Tibial nerve (tissue), 4 donors: ENCODE measurements around the gene AKR1C2. TPM values are rescaled to one million over a fixed set of nuclear protein-coding genes. Genes with fewer than 3 reads are reported as not detected.

Source experiments
- DNase-seq, 2 donors: peaks; one replicate each; pipeline ENCODE4 v3.0.0-alpha.2; 2019; ENCODE audit warnings: low spot score in 2 of 2
- H3K27ac ChIP-seq, 4 donors: fragments of 200-600 bp; sonication (generic) in 3 of 4; one replicate each; pipeline ENCODE4 v1.5.1; 2017 to 2019; ENCODE audit warnings: mild to moderate bottlenecking in 1 of 4
- H3K27me3 ChIP-seq, 2 donors: fragments of 200-600 bp; sonication (generic) in 1 of 2; one replicate each; pipeline versions ENCODE4 v1.5.1 to v1.6.0; 2017 to 2019
- H3K36me3 ChIP-seq, 3 donors: fragments of 200-600 bp; sonication (generic); one replicate each; pipeline ENCODE4 v1.5.1; 2018 to 2019
- H3K4me1 ChIP-seq, 4 donors: fragments of 200-600 bp; sonication (generic) in 3 of 4; one replicate each; pipeline ENCODE4 v1.5.1; 2017 to 2019
- H3K4me3 ChIP-seq, 4 donors: fragments of 200-600 bp; sonication (generic) in 3 of 4; one replicate each; pipeline ENCODE4 v1.5.1; 2017 to 2019; ENCODE audit warnings: mild to moderate bottlenecking in 1 of 4, moderate library complexity in 1 of 4
- H3K9me3 ChIP-seq, 4 donors: fragments of 200-600 bp; sonication (generic) in 3 of 4; one replicate each; pipeline ENCODE4 v1.5.1; 2017 to 2019
- EP300 ChIP-seq, 2 donors: sonication (generic); formaldehyde crosslinking; IDR thresholded peaks; one replicate each; pipeline ENCODE4 v1.6.1; 2017; ENCODE audit warnings: antibody characterized with exemption in 2 of 2, mild to moderate bottlenecking in 1 of 2
- POLR2A ChIP-seq, 2 donors: fragments of 450-650 bp; IDR thresholded peaks; one replicate each; pipeline ENCODE4 v1.6.1; 2017; ENCODE audit warnings: antibody characterized with exemption in 2 of 2, mild to moderate bottlenecking in 2 of 2, moderate library complexity in 2 of 2
- WGBS, 2 donors: methylation state at CpG; one replicate each; pipeline ENCODE4 v1.1.5; 2018; 5-methylcytosine and 5-hydroxymethylcytosine counted together
- small RNA-seq: library from RNA; depleted of rRNA; stranded (forward); fragments of <200 nt; gene quantifications from one replicate; pipeline ENCODE3, GENCODE V24; 2016
- total RNA-seq, 4 donors: library from RNA; depleted of rRNA; stranded (reverse); fragments of >200 nt; gene quantifications; one replicate each; pipeline ENCODE4 v1.1.0, GENCODE V29; 2016
- TF ChIP-seq, protein P1 (sequence below), 5 experiments: fragments of 200-600 bp in 3 of 5; fragments of 450-650 bp in 2 of 5; sonication (generic) in 3 of 5; IDR thresholded peaks; one replicate each; pipeline ENCODE4 v1.5.1; 2016 to 2019; ENCODE audit warnings: antibody characterized with exemption in 5 of 5, mild to moderate bottlenecking in 3 of 5, moderate library complexity in 2 of 5

Gene AKR1C2
- total RNA-seq, 4 donors from 2014 or later = 24.7 to 52.2 (median 39.6) TPM

DNA sequence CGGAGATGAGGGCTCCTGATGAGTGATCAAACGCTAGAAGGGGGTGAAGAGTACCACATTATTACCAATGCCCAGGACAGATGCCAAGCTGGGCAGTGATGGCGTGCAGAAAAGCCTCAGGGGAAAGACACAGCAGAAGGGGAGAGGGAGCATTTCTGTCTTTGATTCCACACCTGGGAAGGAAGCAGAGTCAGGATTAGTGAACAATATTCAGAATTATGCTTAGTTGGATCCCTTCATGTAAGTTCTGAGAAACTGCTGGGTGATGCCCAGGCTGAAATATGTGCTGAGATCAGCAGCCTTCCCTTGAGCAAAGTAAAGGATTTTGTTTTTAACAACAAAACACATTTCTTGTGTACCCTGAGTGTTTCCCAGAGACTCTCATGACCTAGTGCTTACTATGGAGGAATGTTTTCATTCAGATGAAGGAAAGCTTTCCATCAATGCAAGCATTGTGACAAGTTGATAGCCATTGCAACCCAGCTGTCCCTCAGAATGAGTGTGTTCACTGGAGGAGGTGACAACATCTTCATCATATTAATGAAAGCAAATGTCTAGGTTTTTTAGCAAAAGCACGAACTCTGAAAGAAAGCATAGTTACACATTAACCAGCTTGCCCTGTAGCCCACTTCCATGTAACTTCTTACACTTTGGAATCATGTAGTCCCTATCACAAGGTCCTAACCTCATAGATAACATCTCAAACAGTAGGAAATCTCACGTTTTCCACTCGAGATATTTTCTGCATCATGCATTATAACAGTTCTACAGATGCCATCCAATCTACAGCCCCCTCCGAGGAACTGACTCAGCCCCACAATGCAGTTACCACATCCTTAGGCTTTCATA lies 64.2 kb downstream of the AKR1C2 start:
- peaks cover 0 to 36% (median 5%) of the 10 kb centered on the region in 4 donors for H3K4me1 ChIP-seq
- H3K9me3 ChIP-seq = no peaks in the 10 kb centered on the region
- WGBS, 2 donors = 70 to 79% methylated on average over 7 of the region's 7 CpGs
- H3K27ac ChIP-seq = no peak overlapping the region
- no peaks in the 10 kb centered on the region for H3K36me3 ChIP-seq
- no peak overlapping the region for H3K4me3 ChIP-seq
- DNase-seq = no peak
- no peaks in the 10 kb centered on the region for H3K27me3 ChIP-seq
- TF ChIP-seq, protein P1, sequence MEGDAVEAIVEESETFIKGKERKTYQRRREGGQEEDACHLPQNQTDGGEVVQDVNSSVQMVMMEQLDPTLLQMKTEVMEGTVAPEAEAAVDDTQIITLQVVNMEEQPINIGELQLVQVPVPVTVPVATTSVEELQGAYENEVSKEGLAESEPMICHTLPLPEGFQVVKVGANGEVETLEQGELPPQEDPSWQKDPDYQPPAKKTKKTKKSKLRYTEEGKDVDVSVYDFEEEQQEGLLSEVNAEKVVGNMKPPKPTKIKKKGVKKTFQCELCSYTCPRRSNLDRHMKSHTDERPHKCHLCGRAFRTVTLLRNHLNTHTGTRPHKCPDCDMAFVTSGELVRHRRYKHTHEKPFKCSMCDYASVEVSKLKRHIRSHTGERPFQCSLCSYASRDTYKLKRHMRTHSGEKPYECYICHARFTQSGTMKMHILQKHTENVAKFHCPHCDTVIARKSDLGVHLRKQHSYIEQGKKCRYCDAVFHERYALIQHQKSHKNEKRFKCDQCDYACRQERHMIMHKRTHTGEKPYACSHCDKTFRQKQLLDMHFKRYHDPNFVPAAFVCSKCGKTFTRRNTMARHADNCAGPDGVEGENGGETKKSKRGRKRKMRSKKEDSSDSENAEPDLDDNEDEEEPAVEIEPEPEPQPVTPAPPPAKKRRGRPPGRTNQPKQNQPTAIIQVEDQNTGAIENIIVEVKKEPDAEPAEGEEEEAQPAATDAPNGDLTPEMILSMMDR (IDR thresholded peaks at IDR 0.05) = no peak
- TF ChIP-seq POLR2A (IDR thresholded peaks at IDR 0.05) (no peak), EP300 (IDR thresholded peaks at IDR 0.05) (no peak)

Small RNA genes lying within 50 kb of the gene (small RNA-seq; reads per million reads assigned to genes)
- gene RF00096 = not detected

Other genes starting within 250 kb of the AKR1C2 start
- gene AKR1E2, start 177.7 kb downstream of the AKR1C2 start, total RNA-seq = 10 to 100 TPM; 12.7 to 24.3 (median 21.3) TPM
- 10 to 100 TPM; 47.1 to 94.8 (median 77.5) TPM for gene AKR1C1, start 40.4 kb downstream of the AKR1C2 start, total RNA-seq
- gene AKR1C3, start 90.6 kb upstream of the AKR1C2 start, total RNA-seq = 10 to 100 TPM; 31.5 to 55.8 (median 43.1) TPM
- gene AKR1C8, start 181.3 kb upstream of the AKR1C2 start, total RNA-seq = not detected
- not detected for gene AKR1C4, start 193.0 kb upstream of the AKR1C2 start, total RNA-seq